ENCODE data around the gene LCK. TPM values are rescaled to one million over a fixed set of nuclear protein-coding genes. Genes with fewer than 3 reads are reported as not detected.
"Not testable (repeated sequence)": the region's sequence is repeated elsewhere in the genome, so short reads cannot be mapped to it uniquely, and the experiment has no call there.

The LCK gene
- total RNA-seq, 2 donors from 2014 or later: 2.0 to 4.2 TPM

- intact Hi-C loops (cut with DNase I, micrococcal nuclease): no loop called here
- DNase-seq: no peak
- ATAC-seq: no peak
Measured at GRCh38 chr1:32232558-32233304, 18.3 kb upstream of the LCK start.

- ATAC-seq (no peak), DNase-seq (no peak)
- intact Hi-C loops (cut with DNase I, micrococcal nuclease): no loop called here
Measured at GRCh38 chr1:32234792-32235191, 16.3 kb upstream of the LCK start.

- no peak for DNase-seq
- intact Hi-C loops (cut with DNase I, micrococcal nuclease): no loop called here
- peak; percentile 23 for ATAC-seq
Measured at GRCh38 chr1:32239337-32239736, 11.7 kb upstream of the LCK start.

GRCh38 chr1:32239790-32240139, 11.3 kb upstream of the LCK start:
- ATAC-seq (peak; percentile 5), DNase-seq (peak in 1 of 2 donors; percentile 29)
- intact Hi-C loops (cut with DNase I, micrococcal nuclease): no loop called here

- intact Hi-C loops (cut with DNase I, micrococcal nuclease): no loop called here
- DNase-seq (peak; percentile 81 to 83), ATAC-seq (peak; percentile 77)
Measured at GRCh38 chr1:32240140-32240951, 10.7 kb upstream of the LCK start.

GRCh38 chr1:32241001-32241763, 9.9 kb upstream of the LCK start:
- peak; percentile 66 for ATAC-seq
- intact Hi-C loops (cut with DNase I, micrococcal nuclease): no loop called here
- DNase-seq: peak; percentile 63 to 70

- intact Hi-C loops (cut with DNase I, micrococcal nuclease): no loop called here
Measured at GRCh38 chr1:32242341-32242851, 8.7 kb upstream of the LCK start.

GRCh38 chr1:32246888-32247273, 4.2 kb upstream of the LCK start, which contains the start of gene FAM167B:
Gene FAM167B, plus strand, starts transcription at chr1:32247222. Its CDS starts 200 bp downstream, at chr1:32247422.
- intact Hi-C loops (cut with DNase I, micrococcal nuclease): no loop called here
- DNase-seq: no peak
- peak; percentile 10 for ATAC-seq

More at GRCh38 chr1:32242341-32242851, 8.7 kb upstream of the LCK start:
- ATAC-seq: no peak
- DNase-seq: peak in 1 of 2 donors; percentile 23

- DNase-seq (peak in 1 of 2 donors; percentile 20), ATAC-seq (no peak)
- intact Hi-C loops (cut with DNase I, micrococcal nuclease): no loop called here
Measured at GRCh38 chr1:32247452-32247851, 3.6 kb upstream of the LCK start.

- intact Hi-C loops (cut with DNase I, micrococcal nuclease): no loop called here
- peak; percentile 90 for ATAC-seq
- peak; percentile 83 to 94 for DNase-seq
Measured at GRCh38 chr1:32247983-32248889, 2.8 kb upstream of the LCK start.

GRCh38 chr1:32249831-32250525, 1.1 kb upstream of the LCK start:
- DNase-seq: peak; percentile 62 to 67
- intact Hi-C loops (cut with DNase I, micrococcal nuclease): no loop called here
- peak; percentile 32 for ATAC-seq

- intact Hi-C loops (cut with DNase I, micrococcal nuclease): no loop called here
- no peak for ATAC-seq
- DNase-seq: no peak
Measured at GRCh38 chr1:32255072-32256071, 4.3 kb downstream of the LCK start.

- no peak for DNase-seq
- intact Hi-C loops (cut with DNase I, micrococcal nuclease): no loop called here
- no peak for ATAC-seq
Measured at GRCh38 chr1:32256473-32257226, 5.6 kb downstream of the LCK start.

GRCh38 chr1:32257227-32257508, 6.1 kb downstream of the LCK start:
- DNase-seq: no peak
- ATAC-seq: no peak
- intact Hi-C loops (cut with DNase I, micrococcal nuclease): no loop called here

GRCh38 chr1:32263236-32263593, 12.2 kb downstream of the LCK start:
- intact Hi-C loops (cut with DNase I, micrococcal nuclease); DNase-seq: not testable (repeated sequence)

GRCh38 chr1:32263744-32264143, 12.7 kb downstream of the LCK start:
- DNase-seq (no peak), ATAC-seq (no peak)
- intact Hi-C loops (cut with DNase I, micrococcal nuclease): no loop called here

More at GRCh38 chr1:32263236-32263593, 12.2 kb downstream of the LCK start:
- ATAC-seq: not testable (repeated sequence)
